AG09319 (cell line): ENCODE measurements around the gene ALCAM.

Experiments used
- DNase-seq: peaks from one replicate; pipeline ENCODE4 v3.0.0-alpha.2; 2010; ENCODE audit warnings: low read depth; ENCODE audit errors: extremely low read depth
- TF ChIP-seq, protein P1 (sequence below): IDR thresholded peaks from 2 replicates; pipeline ENCODE4 v1.5.1; 2011; ENCODE audit warnings: low read depth, mild to moderate bottlenecking, inconsistent platforms, low read length, moderate library complexity

ALCAM gene

DNA sequence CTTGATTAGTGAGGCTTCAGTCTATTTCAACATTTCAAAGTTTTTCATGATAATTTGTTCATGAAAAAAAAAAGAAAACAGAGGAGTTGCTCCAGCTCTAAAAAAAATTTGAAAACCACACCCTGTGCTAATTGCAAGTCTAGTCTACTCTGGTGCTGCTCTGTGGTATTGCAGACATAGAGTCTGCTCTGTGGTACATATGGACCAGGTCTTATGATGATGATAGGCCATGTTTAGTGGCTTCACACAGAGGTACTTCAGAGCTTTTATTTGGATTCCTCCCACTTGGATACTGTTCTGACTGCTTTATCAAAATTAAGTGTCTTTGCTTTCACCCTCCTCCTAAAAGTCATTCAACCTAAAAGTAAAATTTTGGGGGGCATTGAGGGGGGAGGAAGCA lies 160.8 kb downstream of the ALCAM start:
- TF ChIP-seq, protein P1, sequence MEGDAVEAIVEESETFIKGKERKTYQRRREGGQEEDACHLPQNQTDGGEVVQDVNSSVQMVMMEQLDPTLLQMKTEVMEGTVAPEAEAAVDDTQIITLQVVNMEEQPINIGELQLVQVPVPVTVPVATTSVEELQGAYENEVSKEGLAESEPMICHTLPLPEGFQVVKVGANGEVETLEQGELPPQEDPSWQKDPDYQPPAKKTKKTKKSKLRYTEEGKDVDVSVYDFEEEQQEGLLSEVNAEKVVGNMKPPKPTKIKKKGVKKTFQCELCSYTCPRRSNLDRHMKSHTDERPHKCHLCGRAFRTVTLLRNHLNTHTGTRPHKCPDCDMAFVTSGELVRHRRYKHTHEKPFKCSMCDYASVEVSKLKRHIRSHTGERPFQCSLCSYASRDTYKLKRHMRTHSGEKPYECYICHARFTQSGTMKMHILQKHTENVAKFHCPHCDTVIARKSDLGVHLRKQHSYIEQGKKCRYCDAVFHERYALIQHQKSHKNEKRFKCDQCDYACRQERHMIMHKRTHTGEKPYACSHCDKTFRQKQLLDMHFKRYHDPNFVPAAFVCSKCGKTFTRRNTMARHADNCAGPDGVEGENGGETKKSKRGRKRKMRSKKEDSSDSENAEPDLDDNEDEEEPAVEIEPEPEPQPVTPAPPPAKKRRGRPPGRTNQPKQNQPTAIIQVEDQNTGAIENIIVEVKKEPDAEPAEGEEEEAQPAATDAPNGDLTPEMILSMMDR = no peak
- no peak for DNase-seq

DNA sequence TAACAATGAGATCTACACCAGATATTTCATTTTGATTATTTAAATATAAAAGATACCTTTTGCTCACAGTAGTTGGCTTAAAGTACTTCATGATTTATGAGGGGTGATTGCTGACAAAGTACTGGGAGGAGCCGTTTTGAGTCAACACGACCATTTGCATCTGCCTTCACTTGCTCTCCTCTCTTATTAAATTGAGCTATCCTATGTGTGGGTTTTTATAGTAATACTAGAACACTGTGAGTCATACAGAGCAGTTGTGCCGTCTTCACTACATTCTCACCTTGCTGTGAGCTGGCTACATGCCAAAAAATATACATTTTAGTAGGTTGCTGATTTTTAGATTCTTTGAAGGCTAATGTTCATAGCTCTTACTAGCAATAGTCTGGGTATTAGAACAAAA lies 161.2 kb downstream of the ALCAM start:
- no peak for DNase-seq
- TF ChIP-seq, protein P1 = no peak

DNA sequence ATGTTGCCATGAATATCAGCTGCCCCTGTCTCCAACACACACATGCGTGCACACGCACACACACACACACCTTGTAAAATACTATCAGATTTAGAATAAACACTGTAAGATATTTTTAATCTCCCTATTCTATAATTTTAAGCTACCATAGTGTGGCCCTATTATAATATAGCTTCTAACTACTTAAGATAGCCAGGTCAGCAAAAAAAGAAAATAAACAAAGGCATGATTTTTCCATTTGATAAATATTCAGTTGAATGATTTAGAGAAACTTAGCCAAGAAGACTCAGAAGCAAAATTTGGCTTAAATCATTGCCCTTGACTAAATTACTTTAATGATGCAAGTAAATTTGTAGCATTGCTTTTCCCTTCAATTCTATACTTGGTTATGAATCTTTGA lies 162.2 kb downstream of the ALCAM start:
- no peak for DNase-seq
- TF ChIP-seq, protein P1 = no peak

DNA sequence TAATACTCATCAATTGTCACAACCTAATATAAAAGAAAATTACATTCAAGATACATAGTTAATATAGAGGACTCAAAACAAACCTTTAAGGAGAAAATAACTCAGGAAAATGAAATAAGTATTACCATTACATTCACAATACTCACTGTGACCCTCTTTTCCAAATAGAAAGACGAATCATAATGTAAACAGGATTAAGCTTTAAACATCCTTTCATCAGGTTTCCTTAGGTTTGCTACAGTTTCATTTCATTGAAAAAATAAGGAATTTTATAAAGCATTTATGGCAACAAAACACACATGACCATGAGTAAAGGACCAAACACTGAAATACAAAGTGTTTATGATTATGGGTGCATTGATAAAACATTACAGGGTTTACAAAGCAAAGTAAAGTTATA lies 162.7 kb downstream of the ALCAM start:
- TF ChIP-seq, protein P1 = no peak
- DNase-seq = no peak

DNA sequence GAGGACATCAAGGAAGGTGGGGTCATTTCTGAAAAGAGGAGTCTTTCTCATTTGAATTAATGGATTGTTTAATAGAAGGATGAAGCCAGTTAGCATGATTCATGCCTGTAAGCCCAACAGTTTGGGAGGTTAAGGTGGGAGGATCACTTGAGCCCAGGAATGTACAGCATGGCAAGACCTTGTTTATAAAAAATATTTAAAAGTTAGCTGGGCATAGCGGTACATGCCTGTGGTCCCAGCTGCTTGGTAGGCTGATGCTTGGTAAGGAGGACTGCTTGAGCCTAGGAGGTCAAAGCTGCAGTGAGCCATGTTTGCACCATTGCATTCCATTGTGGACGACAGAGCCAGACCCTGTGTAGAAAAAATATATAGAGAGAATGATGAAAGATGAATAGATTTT lies 165.5 kb downstream of the ALCAM start:
- no peak for DNase-seq
- TF ChIP-seq, protein P1 = no peak

DNA sequence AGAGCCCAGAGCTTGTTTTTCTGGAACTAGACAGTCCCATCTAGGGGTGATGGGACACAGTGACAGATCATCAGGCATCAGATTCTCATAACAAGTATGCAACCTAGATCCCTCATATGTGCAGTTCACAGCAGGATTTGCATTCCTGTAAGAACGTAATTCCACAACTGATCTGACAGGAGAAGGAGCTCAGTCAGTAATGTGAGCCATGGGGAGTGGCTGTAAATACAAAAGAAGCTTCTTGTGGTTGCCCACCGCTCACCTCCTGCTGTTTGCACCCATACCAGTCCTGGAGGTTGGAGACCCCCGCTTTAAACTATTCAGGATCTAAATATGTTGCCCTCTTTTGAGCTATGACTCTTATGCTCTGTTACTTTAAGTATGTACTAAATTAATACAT lies 167.3 kb downstream of the ALCAM start:
- DNase-seq = no peak
- TF ChIP-seq, protein P1 = no peak

DNA sequence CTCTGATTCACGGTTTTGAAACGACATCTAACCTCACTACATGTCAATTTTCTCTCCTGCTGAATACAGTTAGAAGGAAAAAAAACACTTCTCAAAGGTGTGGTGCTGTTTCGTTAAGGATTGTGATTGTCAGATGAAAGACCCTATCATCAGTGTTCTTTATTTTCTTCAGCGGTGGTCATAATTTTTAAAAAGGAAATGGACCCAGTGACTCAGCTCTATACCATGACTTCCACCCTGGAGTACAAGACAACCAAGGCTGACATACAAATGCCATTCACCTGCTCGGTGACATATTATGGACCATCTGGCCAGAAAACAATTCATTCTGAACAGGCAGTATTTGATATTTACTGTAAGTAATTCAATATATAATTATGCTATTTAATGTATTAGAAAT lies 167.8 kb downstream of the ALCAM start:
- TF ChIP-seq, protein P1 = no peak
- no peak for DNase-seq
